Posterior cingulate gyrus (tissue), 11 donors: Measurements from ENCODE around the gene CTU1.
"Not testable (repeated sequence)": the region's sequence is repeated elsewhere in the genome, so short reads cannot be mapped to it uniquely, and the experiment has no call there.

ENCODE experiments used
- DNase-seq, 10 donors: peaks; one replicate each; pipeline versions ENCODE4 v3.0.0 to v3.0.0-alpha.2; 2020 to 2021; ENCODE audit warnings: mixed read lengths in 3 of 10
- intact Hi-C: fragments of 100-400 bp; cut with DNase I; formaldehyde crosslinking; loops from one replicate; pipeline ENCODE4 v1.15.1; 2023

Gene CTU1

DNA sequence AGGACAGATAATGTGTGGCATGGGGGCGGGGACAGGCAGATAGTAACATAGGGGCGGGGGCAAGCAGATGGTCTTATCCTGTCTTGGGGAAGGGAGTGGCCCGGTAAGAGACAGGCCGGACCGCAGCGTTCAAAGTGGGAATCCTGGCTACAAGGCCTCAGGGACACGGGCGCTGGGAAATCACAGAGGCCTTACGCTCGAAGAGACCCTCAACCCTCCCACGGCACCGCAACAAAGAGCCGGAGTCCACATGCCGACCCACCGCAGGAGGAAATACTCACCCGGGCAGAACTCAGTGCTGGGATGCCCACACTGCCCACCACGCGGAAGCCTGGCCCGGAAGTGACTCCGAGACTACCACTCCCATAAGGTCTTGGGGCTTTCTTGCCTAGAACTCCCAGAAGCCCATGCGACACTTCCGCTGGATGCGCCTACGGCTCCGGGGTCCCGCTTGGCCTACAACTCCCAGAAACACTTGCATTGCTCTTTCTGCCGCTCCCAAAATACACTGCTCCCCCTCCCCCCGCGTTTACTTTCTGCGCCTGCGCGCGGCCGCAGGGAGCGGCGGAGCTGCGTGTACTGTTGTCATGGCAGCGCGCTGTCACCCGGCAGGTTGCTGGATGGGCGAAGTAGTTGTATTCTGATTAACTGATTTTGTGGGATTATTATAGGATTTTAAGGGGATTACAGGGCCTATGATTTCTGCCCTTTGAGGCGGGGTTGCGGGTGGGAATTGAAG lies at the start of gene CTU1:
Gene CTU1 (minus strand): TSS at position 344 of the 739 bp plus-strand sequence. CDS start 3,840 bp downstream, outside the sequence.
- intact Hi-C loops, result loop anchor here (2.0 to 5.0 kb wide), 2 partner anchors 306 to 487 kb away; no protein-coding TSS in a partner anchor
- DNase-seq, result peak; percentile 97 to 100 (median 99)

DNA sequence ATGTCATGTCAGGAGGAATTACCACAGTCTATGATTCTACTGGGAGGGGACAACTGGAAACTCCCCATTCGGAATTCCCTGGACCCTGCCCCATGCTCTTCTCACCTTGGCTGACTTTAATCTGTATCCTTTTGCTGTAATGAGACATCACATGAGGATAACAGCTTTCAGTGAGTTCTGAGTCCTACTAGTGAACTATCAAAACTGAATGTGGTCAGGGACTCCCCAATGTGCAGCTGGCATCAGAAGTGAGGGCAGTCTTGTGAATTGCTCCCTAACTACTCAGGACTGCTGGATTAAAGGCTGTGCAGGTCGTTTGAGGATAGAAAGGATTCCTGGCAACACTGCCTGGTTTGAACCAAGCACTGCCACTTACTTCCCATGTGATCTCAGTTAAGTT lies 49.1 kb upstream of the CTU1 start:
- intact Hi-C loops, result no loop called here
- no peak for DNase-seq

DNA sequence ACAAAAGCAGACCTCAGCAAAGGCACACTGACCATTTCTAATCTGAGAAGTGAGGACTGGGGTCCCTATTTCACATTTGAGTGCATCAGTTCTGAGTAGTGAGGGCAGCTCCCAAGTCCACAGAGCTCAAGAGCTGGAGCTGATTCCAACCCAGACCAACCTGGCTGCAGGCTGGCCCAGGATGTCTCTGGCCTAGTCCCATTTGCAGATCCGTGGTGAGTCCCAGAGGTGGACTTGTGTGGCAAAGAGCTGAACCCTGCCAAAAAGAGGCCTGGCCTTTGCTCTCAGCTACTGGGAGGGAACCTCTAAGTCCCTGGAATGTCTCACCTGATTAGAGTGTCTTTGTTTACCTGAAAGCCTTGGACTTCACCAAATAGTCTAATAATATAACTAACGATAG lies 48.5 kb upstream of the CTU1 start:
- intact Hi-C loops, result no loop called here
- DNase-seq, result no peak

DNA sequence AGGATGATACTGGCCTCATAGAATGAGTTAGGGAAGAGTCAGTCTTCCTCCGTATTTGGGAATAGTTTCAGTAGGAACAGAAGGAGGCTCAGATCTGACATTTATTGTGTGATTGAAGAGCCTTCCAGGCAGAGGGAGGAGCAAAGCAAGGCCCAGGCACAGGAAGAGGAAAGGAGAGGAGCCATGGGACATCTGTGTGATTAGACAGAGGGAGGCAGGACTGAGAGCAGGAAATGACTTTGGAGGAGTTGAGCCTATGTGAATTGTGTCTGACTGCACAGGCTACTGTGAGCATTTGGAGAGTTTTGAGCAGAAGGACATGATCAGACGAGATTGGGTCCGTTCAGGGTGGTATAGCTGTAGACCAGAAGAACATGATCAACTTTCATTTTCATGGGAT lies 42.4 kb upstream of the CTU1 start:
- DNase-seq, result no peak
- intact Hi-C loops, result no loop called here

DNA sequence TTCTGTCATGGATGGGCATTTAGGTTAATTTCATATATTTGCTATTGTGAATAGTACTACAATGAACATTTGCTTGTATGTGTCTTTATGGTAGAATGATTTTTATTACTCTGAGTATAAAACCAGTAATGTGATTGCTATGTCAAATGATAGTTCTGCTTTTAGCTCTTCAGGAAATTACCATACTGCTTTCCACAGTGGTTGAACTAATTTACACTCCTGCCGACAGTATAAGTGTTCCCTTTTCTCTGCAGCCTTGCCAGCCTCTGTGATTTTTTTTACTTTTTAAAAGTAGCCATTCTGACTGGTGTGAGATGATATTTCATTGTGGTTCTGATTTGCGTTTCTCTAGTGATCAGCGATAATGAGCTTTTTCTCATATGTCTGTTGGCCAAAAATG lies 40.4 kb upstream of the CTU1 start:
- intact Hi-C loops, result no loop called here
- DNase-seq, result no peak

DNA sequence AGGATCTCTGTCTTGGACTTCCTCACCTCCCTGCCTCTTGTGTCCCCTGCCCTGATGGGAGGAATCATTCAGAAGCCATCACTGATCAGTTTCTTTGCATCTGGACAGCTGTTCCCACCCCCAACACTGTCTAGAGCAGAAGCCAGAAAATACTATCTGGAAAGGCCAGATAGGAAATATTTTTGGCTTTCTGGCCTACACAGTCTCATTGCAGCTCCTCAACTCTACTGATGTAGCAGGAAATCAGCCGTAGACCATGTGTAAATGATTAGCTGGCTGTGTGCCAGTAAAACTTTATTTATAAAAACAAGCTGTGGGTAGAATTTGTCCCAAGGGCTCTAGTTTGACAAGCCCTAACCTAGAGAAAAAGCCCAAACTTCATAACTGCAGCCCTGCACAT lies 39.5 kb upstream of the CTU1 start:
- intact Hi-C loops, result no loop called here
- DNase-seq, result no peak

DNA sequence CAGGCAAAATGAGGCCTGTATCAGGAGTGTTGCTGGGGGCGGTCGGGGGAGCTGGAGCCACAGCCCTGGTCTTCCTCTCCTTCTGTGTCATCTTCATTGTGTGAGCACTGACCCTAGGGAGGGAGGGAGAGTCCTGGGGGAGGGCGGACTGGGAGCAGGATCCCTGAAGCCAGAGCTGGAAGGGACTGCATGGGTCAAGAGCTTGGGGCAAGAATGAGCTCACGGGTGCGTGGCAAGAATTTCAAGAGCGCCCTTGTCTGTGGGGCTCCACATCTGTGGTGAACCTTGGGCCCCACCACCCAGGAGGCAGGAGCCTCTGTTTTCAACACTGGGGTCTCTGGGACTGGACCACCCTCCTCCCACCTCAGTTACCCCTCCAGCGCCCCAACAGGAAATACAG lies 38.5 kb upstream of the CTU1 start:
- intact Hi-C loops, result no loop called here
- DNase-seq, result peak in 1 of 10 donors; percentile 66

DNA sequence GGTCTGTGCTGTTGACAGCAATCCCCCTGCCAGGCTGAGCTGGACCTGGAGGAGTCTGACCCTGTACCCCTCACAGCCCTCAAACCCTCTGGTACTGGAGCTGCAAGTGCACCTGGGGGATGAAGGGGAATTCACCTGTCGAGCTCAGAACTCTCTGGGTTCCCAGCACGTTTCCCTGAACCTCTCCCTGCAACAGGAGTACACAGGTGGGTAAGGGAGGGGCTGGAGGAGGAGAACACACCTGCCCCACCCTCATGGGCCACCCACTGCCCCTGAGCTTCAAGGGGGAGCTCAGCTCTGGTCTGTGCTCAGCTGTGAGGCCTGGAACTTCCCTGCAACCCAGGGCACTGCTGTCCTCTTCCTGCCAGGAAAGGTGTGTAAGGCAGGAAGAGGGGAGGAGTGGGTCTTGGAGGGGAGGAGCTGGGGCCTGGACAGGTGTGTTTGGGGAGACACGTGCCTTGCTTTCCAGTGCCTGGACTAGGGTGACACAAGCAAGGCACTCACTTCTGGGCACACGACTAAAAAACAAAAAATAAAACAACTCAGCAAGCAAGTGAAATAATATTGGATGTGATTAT lies 37.8 kb upstream of the CTU1 start:
- intact Hi-C loops, result no loop called here
- peak in 1 of 10 donors; percentile 29 for DNase-seq

DNA sequence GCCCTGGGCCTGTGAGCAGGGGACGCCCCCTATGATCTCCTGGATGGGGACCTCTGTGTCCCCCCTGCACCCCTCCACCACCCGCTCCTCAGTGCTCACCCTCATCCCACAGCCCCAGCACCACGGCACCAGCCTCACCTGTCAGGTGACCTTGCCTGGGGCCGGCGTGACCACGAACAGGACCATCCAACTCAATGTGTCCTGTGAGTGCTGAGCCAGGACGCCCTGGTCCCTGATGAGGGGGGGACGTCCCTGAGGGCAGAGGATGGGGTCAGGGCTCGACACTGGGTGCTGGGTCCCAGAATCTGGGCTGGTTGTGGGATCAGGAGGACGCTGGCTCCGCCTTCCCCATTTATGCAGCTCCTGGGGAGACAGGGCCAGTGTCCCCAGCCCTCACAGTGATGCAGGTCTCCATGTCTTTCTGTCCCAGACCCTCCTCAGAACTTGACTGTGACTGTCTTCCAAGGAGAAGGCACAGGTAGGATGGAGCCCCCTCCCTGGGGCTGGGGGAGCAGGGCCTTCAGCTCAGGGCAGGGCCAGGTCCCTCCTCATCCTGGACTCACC lies 36.4 kb upstream of the CTU1 start:
- peak in 1 of 10 donors; percentile 39 for DNase-seq
- intact Hi-C loops, result no loop called here

DNA sequence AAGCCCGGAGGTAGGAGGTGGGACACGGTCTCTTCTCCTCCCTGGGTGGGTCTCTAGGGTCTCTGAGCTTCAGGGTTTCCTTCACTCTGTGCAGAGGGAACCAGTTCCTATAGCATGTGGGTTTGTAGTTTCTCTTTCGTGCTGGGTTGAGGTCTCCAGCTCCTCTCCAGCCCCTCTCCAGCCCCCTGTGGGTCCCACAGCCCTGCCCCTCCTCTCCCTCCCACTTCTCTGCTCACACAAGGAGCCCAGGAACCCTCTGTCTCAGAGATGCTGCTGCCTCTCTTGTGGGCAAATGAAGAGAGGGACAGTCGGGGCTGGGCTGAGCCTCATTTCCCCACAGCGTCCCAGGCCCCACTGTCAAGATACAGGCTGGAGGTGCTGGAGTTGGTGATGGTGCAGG lies 35.3 kb upstream of the CTU1 start:
- DNase-seq, result peak in 1 of 10 donors; percentile 52
- intact Hi-C loops, result no loop called here

DNA sequence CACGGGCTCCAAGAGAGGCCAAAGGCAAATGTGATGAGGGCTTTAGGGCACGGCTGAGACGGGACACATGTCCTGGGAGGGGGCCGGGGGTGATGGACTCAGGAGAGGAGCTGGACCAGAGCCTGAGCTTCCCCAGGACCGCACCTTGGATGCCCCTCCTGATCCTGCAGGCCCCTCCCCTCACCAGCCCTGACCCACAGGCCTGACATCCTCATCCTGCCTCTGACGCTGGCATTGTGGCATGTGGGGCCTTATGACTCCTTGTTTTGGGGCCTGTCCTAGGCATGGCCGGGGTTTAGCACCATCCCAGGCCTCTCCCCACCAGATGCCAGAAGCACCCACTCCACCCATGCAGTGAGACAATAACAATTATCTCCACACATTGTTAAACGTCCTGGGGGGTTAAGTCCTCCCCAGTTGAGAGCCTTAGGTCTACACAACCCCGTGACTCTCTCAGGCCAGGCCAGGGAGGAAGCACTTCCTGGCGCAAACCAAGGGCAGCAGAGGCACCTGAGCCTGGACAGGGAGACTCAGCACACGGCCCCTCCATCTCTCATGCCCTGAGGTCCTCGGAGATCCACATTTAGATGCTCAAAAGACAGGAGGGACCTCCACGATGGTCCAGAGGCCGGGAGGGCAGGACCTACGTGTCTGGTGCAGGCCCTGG lies 34.7 kb upstream of the CTU1 start:
- intact Hi-C loops, result not testable (repeated sequence)
- peak in 1 of 10 donors; percentile 67 for DNase-seq

DNA sequence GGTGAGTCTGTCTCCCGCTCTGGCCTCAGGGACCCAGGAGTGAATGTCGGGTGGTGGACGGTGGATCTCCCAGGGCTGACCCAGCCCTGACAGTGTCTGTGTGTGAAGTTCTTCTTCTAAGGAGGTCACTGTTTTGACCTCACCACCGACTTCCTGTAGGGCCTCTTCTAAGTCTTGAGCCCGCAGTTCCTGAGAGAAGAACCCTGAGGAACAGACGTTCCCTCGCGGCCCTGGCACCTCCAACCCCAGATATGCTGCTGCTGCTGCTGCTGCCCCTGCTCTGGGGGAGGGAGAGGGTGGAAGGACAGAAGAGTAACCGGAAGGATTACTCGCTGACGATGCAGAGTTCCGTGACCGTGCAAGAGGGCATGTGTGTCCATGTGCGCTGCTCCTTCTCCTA lies 33.9 kb upstream of the CTU1 start, which contains the start of gene SIGLEC7:
Gene SIGLEC7 (plus strand): TSS at position 183 of the 400 bp plus-strand sequence. CDS start 69 bp downstream, at position 252.
- intact Hi-C loops, result no loop called here
- DNase-seq, result peak in 1 of 10 donors; percentile 85

DNA sequence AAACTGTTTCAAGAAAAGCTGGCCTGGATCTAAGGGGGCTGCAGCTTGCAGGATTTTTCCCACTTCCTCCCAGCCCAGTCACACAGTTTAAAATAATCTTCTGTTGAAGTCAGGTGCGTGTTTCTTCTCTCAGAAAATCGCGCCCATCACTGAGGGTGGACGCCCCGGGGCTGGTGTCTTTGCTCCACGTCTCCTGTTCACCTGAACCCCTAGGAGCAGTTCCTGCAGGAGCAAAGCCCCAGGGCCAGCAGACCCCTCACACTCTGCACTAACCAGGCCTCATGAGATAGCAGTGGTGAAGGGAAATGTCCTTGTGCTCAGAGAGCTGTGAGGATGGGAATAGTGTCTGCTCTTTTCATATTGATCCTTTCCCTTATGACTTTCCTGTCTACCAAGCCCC lies 33.0 kb upstream of the CTU1 start:
- DNase-seq, result peak in 1 of 10 donors; percentile 56
- intact Hi-C loops, result no loop called here

DNA sequence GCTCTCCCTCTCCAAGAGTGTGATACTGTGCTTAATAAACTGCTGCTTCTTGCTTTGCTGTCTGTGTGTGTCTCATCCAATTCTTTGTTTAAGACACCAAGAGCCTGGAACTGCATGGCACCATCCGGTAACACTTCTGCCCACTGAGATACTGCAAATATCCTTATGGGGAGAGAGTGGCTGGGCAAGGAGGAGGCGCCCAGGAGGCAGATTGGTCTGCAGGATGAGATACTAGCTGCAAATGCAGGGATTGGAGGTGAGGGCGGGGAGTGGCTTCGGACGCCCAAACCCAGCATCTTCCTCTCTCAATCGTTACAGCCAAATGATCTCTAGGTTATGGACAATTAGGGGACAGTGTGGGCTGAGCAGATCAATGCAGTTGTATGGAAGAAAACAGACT lies 32.2 kb upstream of the CTU1 start:
- peak in 4 of 10 donors; percentile 23 to 90 (median 65) for DNase-seq
- intact Hi-C loops, result no loop called here

DNA sequence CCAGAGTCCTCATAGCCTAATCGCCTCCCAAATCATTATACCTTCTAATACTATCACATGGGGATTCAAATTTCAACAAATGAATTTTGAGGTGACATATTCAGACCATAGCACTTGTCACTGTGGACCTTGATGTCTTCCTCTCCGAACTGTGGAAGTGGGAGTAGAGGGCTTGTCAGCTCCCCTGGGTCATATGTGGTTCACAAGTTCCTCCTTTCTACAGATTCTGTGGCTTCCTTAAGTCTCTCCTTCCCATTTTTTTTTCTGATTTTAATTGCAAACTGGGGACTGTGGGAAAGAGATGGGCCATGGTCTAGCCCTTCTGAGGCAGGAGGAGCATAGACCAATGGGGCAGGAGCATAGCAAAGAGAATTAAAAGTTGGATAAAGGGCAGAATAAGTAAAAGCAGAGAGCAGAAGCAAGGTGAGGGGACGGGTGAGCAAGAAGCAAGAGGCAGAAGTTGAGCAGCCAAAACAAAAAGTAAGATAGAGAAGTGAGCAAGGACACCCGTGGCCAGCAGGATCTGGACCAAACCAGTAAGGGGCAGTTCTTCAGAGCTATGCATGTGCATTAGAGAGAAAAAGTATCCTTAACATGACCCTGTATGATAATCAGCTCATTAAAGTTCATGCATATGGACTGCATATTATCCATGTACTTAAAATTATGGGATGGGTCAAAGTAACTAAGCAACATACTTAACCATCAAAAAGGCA lies 31.2 kb upstream of the CTU1 start:
- DNase-seq, result peak in 1 of 10 donors; percentile 30
- intact Hi-C loops, result no loop called here

DNA sequence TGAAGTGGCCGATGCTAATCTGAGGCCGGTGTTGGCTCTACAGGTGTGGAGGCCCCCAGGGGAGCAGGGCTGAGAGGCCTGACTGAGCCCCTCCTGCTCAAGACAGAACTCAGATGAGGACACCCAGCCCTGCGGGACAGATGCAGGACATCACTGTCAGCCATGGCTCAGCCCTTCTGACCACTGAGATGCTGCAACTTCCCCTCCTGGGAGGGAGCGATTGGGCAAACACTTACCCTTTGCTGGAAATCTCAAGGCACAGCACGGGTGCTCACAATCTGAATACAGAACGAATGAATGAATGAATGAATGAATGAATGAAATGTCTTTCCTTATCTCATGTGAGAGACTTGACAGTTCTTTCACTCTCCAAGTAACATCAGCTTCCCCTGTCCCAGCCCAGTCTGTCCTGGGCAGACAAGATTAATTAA lies 30.4 kb upstream of the CTU1 start:
- DNase-seq, result peak in 1 of 10 donors; percentile 59
- intact Hi-C loops, result no loop called here

DNA sequence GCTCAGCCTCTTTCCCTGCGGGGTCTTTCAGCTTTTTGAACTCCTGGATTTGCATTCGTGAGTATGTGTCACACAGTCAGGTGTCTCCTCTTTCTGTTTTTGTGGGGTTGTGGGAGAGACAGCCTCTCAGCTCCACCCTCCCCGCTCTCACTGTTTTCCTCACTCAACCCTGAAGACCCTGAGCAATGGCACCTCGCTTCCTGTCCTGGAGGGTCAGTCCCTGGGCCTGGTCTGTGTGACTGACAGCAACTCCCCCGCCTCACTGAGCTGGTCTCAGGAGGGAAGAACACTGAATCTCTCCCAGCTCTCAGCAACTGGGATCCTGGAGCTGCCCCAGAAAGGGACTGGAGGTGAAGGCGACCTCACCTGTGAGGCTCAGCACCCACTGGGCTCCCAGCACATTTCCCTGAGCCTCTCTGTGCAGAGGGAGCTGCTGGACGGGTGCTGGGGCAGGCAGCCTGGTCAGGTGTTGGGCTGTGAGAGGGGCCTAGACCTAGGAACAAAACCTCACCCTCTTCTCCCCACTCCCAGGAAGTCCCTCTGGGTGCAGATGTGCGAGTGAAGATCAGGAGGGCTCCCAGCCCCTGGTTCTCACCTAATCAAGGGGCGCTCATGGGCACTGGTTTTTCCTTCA lies 29.7 kb upstream of the CTU1 start:
- peak in 1 of 10 donors; percentile 24 for DNase-seq
- intact Hi-C loops, result no loop called here

DNA sequence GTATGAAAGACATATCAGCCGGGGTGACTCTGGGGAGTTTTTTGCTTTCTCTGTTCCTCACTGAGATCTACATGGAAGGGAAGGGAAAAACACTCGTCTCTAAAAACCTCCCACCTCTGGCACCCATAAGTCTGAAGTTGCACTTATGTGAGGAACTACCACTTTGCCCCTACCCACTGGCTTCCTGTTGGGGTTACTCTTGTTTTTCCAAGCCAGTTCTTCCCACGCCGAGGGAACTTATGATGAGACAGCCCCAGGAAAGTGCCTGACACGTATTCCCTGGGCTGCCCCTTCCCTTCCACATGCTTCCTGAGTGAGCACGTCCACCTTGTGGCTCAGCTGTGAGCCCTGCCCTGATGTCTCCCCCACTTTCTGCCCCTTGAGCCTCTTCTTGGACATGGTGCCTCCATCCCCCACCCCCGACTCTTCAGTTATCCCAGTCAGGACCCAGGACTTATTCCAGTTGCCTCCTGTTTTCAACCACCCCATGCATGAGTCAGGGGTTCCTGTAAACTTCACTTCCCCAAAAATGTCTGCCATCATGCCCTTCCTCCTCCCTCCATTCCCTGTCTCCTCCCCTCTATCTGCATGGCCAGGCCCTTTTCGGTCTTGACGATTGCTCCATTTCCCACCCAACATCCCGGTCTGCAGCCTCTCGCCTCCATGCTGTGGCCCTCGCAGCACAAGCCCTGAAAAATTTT lies 28.8 kb upstream of the CTU1 start:
- intact Hi-C loops, result no loop called here
- DNase-seq, result peak in 1 of 10 donors; percentile 72
